Neural progenitor cell (in vitro differentiated cells): ENCODE measurements around the gene MOB4.
"Not testable (repeated sequence)": the region's sequence is repeated elsewhere in the genome, so short reads cannot be mapped to it uniquely, and the experiment has no call there.

Experiments used
- EZH2 ChIP-seq: fragments of 200-600 bp; sonication (generic); IDR thresholded peaks from 2 replicates; pipeline ENCODE4 v1.6.1; 2017; ENCODE audit warnings: antibody characterized with exemption, mild to moderate bottlenecking, moderate library complexity
- EZH2phosphoT487 ChIP-seq: fragments of 200-600 bp; sonication (generic); IDR thresholded peaks from 2 replicates; pipeline ENCODE4 v1.6.1; 2017; ENCODE audit warnings: antibody characterized with exemption
- TF ChIP-seq, protein P1 (sequence below): fragments of 200-600 bp; sonication (generic); IDR thresholded peaks from 2 replicates; pipeline ENCODE4 v1.5.1; 2017; ENCODE audit warnings: antibody characterized with exemption, mild to moderate bottlenecking

DNA sequence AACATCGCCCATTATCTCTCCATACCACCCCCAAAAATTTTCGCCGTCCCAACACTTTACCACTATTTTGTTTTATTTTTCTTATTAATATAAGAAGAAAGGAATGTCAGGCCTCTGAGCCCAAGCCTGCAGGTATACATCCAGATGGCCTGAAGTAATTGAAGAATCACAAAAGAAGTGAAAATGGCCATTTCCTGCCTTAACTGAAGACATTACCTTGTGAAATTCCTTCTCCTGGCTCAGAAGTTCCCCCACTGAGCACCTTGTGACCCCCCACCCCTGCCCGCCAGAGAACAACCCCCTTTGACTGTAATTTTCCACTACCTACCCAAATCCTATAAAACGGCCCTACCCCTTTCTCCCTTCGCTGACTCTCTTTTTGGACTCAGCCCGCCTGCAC is 71.4 kb downstream of the MOB4 start:
- TF ChIP-seq, protein P1, sequence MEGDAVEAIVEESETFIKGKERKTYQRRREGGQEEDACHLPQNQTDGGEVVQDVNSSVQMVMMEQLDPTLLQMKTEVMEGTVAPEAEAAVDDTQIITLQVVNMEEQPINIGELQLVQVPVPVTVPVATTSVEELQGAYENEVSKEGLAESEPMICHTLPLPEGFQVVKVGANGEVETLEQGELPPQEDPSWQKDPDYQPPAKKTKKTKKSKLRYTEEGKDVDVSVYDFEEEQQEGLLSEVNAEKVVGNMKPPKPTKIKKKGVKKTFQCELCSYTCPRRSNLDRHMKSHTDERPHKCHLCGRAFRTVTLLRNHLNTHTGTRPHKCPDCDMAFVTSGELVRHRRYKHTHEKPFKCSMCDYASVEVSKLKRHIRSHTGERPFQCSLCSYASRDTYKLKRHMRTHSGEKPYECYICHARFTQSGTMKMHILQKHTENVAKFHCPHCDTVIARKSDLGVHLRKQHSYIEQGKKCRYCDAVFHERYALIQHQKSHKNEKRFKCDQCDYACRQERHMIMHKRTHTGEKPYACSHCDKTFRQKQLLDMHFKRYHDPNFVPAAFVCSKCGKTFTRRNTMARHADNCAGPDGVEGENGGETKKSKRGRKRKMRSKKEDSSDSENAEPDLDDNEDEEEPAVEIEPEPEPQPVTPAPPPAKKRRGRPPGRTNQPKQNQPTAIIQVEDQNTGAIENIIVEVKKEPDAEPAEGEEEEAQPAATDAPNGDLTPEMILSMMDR = not testable (repeated sequence)
- not testable (repeated sequence) for TF ChIP-seq EZH2phosphoT487, EZH2
